OCI-LY1 (cell line): ENCODE results near the gene CEP68.

Experiments
- H2AFZ ChIP-seq: fragments of 200-600 bp; sonication (generic), shearing (Covaris generic); 2 replicates; pipeline ENCODE4 v1.6.0; 2014; ENCODE audit warnings: antibody characterized with exemption, mild to moderate bottlenecking, low read length
- H3F3A ChIP-seq: fragments of 200-600 bp; sonication (generic), shearing (Covaris generic); 2 replicates; pipeline ENCODE4 v1.6.0; 2014; ENCODE audit warnings: mild to moderate bottlenecking, antibody characterized with exemption, low read length, moderate library complexity; ENCODE audit not compliant: insufficient read depth
- H3K27ac ChIP-seq: fragments of 200-600 bp; sonication (generic); 2 replicates; pipeline ENCODE4 v1.5.1; 2014; ENCODE audit warnings: low read length, mixed run types, mild to moderate bottlenecking, low read depth; ENCODE audit not compliant: poor library complexity, severe bottlenecking
- H3K27me3 ChIP-seq: fragments of 200-600 bp; sonication (generic); 2 replicates; pipeline ENCODE4 v1.6.0; 2014; ENCODE audit warnings: antibody characterized with exemption, mild to moderate bottlenecking, low read length, moderate library complexity; ENCODE audit not compliant: insufficient read depth
- H3K36me3 ChIP-seq: fragments of 200-600 bp; sonication (generic); 2 replicates; pipeline ENCODE4 v1.6.1; 2014; ENCODE audit warnings: mild to moderate bottlenecking, antibody characterized with exemption, low read length, moderate library complexity, mixed read lengths; ENCODE audit not compliant: insufficient read depth
- H3K4me1 ChIP-seq: fragments of 200-600 bp; sonication (generic); 2 replicates; pipeline ENCODE4 v1.5.1; 2014; ENCODE audit warnings: mild to moderate bottlenecking, low read length, moderate library complexity; ENCODE audit not compliant: insufficient read depth, severe bottlenecking
- H3K4me2 ChIP-seq: fragments of 200-600 bp; sonication (generic), shearing (Covaris generic); 2 replicates; pipeline ENCODE4 v1.6.1; 2014; ENCODE audit warnings: low read length
- H3K4me3 ChIP-seq: fragments of 200-600 bp; sonication (generic); 2 replicates; pipeline ENCODE4 v1.5.1; 2014; ENCODE audit warnings: low read length, low read depth, mild to moderate bottlenecking, mixed read lengths; ENCODE audit not compliant: poor library complexity, severe bottlenecking
- H3K79me2 ChIP-seq: fragments of 200-600 bp; shearing (Covaris generic); 2 replicates; pipeline ENCODE4 v1.6.1; 2016; ENCODE audit warnings: mixed run types, low read length, mixed read lengths; ENCODE audit not compliant: insufficient read depth
- H3K9ac ChIP-seq: fragments of 200-600 bp; sonication (generic), shearing (Covaris generic); 2 replicates; pipeline ENCODE4 v1.6.1; 2014; ENCODE audit warnings: mild to moderate bottlenecking, low read length, mixed read lengths
- H3K9me2 ChIP-seq: fragments of 200-600 bp; sonication (generic), shearing (Covaris generic); 2 replicates; pipeline ENCODE4 v1.6.1; 2014; ENCODE audit warnings: low read depth, mild to moderate bottlenecking, low read length, mixed read lengths
- H3K9me3 ChIP-seq: fragments of 200-600 bp; shearing (Covaris generic); 2 replicates; pipeline ENCODE4 v1.6.1; 2014; ENCODE audit warnings: low read length, mixed read lengths
- H4K20me1 ChIP-seq: fragments of 200-600 bp; sonication (generic), shearing (Covaris generic); 2 replicates; pipeline ENCODE4 v1.6.0; 2016; ENCODE audit warnings: mild to moderate bottlenecking, low read length; ENCODE audit not compliant: insufficient read depth
- EZH2 ChIP-seq: fragments of 200-600 bp; sonication (generic), shearing (Covaris generic); IDR thresholded peaks from 2 replicates; pipeline ENCODE4 v1.8.0; 2017; ENCODE audit warnings: borderline replicate concordance, mixed run types, mild to moderate bottlenecking, antibody characterized with exemption, low read length, moderate library complexity, mixed read lengths
- TF ChIP-seq, protein P1 (sequence below): fragments of 200-600 bp; sonication (generic), shearing (Covaris generic); IDR thresholded peaks from 2 replicates; pipeline ENCODE4 v1.5.1; 2017; ENCODE audit warnings: mild to moderate bottlenecking, antibody characterized with exemption, low read length, moderate library complexity, mixed read lengths

The CEP68 gene

DNA sequence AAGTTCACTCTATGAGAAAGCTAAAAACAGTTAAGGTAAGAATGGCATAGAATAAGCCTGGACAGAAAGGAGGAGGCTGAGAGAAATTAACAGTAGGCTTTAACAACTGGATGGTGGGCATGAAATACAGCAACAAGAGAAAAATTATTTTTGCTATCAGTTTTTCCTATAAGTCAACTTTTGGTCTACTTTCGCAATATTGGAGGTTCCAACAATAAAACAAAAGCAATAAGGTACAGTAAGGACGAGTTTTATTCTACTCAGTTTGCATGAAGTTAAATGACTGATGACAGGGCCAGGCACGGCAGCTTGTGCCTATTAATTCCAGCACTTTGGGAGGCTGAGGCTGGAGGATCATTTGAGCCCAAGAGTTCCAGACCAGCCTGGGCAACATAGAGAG lies 56.4 kb downstream of the CEP68 start:
- no peak overlapping the region for H2AFZ ChIP-seq
- no peaks in the 10 kb centered on the region for H3K9me2 ChIP-seq
- no peak overlapping the region for H3K4me3 ChIP-seq
- H3K79me2 ChIP-seq: peaks cover 97% of the 10 kb centered on the region
- H3K9me3 ChIP-seq: no peaks in the 10 kb centered on the region
- no peak overlapping the region for H3K9ac ChIP-seq
- H4K20me1 ChIP-seq: peaks cover 4% of the 10 kb centered on the region; the same call in 1 of the 2 replicates
- H3K27me3 ChIP-seq: no peaks in the 10 kb centered on the region
- H3K4me1 ChIP-seq: peaks cover 25% of the 10 kb centered on the region
- no peaks in the 10 kb centered on the region for H3F3A ChIP-seq
- TF ChIP-seq, protein P1, sequence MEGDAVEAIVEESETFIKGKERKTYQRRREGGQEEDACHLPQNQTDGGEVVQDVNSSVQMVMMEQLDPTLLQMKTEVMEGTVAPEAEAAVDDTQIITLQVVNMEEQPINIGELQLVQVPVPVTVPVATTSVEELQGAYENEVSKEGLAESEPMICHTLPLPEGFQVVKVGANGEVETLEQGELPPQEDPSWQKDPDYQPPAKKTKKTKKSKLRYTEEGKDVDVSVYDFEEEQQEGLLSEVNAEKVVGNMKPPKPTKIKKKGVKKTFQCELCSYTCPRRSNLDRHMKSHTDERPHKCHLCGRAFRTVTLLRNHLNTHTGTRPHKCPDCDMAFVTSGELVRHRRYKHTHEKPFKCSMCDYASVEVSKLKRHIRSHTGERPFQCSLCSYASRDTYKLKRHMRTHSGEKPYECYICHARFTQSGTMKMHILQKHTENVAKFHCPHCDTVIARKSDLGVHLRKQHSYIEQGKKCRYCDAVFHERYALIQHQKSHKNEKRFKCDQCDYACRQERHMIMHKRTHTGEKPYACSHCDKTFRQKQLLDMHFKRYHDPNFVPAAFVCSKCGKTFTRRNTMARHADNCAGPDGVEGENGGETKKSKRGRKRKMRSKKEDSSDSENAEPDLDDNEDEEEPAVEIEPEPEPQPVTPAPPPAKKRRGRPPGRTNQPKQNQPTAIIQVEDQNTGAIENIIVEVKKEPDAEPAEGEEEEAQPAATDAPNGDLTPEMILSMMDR: no peak
- no peak for TF ChIP-seq EZH2
- H3K36me3 ChIP-seq: peaks cover 13% of the 10 kb centered on the region; the same call in 1 of the 2 replicates
- H3K27ac ChIP-seq: no peak overlapping the region
- H3K4me2 ChIP-seq: no peak overlapping the region

DNA sequence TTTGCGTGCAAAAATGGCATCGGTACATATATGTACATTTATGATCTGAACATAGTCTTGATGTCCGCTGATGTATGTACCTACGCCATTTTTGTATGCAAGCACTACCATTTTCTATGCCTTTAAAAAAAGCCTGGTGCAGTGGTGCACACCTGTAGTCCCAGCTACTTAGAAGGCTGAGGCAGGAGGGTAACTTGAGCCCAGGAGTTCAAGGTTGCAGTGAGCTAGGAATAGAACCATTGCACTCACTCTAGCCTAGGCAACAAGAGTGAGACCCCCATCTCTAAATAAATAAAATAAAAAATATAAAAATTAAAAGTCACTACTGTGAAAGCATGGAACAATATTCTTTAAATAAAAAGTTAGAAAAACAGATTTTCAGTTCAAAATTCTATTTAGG lies 57.0 kb downstream of the CEP68 start:
- no peak for TF ChIP-seq EZH2
- TF ChIP-seq, protein P1: no peak
- H3K36me3 ChIP-seq: peaks cover 16% of the 10 kb centered on the region; the same call in 1 of the 2 replicates
- no peak overlapping the region for H2AFZ ChIP-seq
- no peak overlapping the region for H3K4me2 ChIP-seq
- H3K4me3 ChIP-seq: no peak overlapping the region
- peaks cover 25% of the 10 kb centered on the region for H3K4me1 ChIP-seq
- H3K9me2 ChIP-seq: no peaks in the 10 kb centered on the region
- peaks cover 4% of the 10 kb centered on the region; the same call in 1 of the 2 replicates for H4K20me1 ChIP-seq
- H3K9ac ChIP-seq: no peak overlapping the region
- no peaks in the 10 kb centered on the region for H3K9me3 ChIP-seq
- H3K27me3 ChIP-seq: no peaks in the 10 kb centered on the region
- H3F3A ChIP-seq: no peaks in the 10 kb centered on the region
- no peak overlapping the region for H3K27ac ChIP-seq
- peaks cover 98% of the 10 kb centered on the region for H3K79me2 ChIP-seq

- Histone ChIP-seq H3K4me1 (peaks cover 25% of the 10 kb centered on the region), H3K36me3 (peaks cover 16% of the 10 kb centered on the region; the same call in 1 of the 2 replicates), H3K79me2 (peaks cover 98% of the 10 kb centered on the region), H3K9me2 (no peaks in the 10 kb centered on the region), H3K4me3 (no peak overlapping the region), H3K4me2 (no peak overlapping the region), H4K20me1 (peaks cover 4% of the 10 kb centered on the region; the same call in 1 of the 2 replicates), H3K27ac (peak overlapping the region; percentile 10), H3K9ac (no peak overlapping the region), H2AFZ (no peak overlapping the region), H3F3A (no peaks in the 10 kb centered on the region), H3K9me3 (no peaks in the 10 kb centered on the region), H3K27me3 (no peaks in the 10 kb centered on the region)
- no peak for TF ChIP-seq EZH2
- TF ChIP-seq, protein P1: no peak
Observed at GRCh38 chr2:65113816-65114215, 57.6 kb downstream of the CEP68 start.
